Stimulated activated CD4-positive, alpha-beta T cell treated with anti-CD3 and anti-CD28 coated beads, Interleukin-12 subunit alpha, Interleukin-12 subunit beta, amount 100 ng/mL, for 4 hours (primary cell): ENCODE measurements around the gene PDE4D.
"Not testable (repeated sequence)": the region's sequence is repeated elsewhere in the genome, so short reads cannot be mapped to it uniquely, and the experiment has no call there.

Source experiments
- DNase-seq: peaks from one replicate; pipeline ENCODE4 v3.0.0-alpha.2; 2020

PDE4D gene

DNA sequence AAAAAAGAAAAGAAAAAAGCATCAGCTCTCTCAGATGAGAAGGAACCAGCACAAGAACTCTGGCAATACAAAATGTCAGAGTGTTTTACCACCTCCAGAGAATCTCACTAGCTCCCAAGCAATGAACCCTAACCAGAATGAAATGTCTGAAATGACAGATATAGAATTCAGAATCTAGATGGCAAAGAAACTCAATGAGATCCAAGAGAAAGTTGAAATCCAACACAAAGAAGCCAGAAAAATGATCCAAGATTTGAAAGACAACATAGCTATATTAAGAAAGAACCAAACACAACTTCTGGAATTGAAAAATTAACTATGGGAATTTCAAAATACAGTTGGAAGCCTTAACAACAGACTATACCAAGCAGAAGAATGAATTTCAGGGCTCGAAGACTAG, 396.3 kb downstream of the PDE4D start:
- no peak for DNase-seq

DNA sequence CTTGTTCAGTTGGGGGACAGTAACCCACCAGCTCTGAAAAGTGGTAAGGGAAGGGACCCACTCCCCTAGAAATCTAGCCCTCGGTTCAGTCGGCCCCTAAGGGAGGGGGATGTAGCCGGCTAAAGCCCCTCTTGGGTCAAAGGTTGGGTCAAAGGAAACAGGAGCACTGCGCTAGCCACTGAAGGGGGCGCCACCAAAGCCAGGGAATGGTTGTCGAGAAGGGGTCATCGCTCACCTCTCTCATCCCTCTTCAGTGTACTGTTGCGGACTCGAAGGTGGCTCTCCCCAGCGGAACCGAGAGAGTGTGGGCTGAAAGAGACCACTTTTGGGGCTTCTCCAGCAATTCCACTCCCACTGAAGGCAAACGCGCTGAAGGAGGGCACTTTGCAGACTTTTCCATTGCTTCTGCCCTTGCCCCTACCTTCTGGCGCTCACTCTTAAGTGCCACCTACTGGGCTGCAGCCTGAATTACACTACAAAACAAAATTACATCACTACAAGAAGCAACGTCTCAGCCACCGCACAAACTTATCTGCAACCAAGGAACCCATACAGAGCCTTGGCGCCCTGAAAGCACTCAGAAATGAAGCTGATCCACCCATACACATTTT, 396.9 kb downstream of the PDE4D start:
- DNase-seq = no peak

GRCh38 chr5:59491945-59492344, 401.6 kb downstream of the PDE4D start:
- no peak for DNase-seq

DNA sequence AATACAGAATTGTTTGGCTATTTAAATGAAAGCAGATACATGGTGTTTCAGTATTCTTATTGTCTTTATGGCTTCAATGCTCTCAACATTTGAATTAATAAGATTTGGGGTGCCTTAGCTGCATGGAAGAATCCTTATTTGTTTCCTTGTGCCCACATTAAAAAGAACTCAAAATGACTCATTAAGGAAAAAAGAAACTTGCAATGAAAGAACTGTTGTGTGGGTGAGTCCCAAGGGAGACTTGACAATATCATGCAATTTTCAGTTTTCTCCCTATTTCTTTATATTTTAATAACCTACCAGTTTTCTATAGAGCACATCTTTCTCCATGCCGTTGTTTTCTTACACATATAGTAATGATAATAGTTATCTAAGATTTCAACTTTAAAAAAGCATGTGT, 404.0 kb downstream of the PDE4D start:
- DNase-seq = no peak

DNA sequence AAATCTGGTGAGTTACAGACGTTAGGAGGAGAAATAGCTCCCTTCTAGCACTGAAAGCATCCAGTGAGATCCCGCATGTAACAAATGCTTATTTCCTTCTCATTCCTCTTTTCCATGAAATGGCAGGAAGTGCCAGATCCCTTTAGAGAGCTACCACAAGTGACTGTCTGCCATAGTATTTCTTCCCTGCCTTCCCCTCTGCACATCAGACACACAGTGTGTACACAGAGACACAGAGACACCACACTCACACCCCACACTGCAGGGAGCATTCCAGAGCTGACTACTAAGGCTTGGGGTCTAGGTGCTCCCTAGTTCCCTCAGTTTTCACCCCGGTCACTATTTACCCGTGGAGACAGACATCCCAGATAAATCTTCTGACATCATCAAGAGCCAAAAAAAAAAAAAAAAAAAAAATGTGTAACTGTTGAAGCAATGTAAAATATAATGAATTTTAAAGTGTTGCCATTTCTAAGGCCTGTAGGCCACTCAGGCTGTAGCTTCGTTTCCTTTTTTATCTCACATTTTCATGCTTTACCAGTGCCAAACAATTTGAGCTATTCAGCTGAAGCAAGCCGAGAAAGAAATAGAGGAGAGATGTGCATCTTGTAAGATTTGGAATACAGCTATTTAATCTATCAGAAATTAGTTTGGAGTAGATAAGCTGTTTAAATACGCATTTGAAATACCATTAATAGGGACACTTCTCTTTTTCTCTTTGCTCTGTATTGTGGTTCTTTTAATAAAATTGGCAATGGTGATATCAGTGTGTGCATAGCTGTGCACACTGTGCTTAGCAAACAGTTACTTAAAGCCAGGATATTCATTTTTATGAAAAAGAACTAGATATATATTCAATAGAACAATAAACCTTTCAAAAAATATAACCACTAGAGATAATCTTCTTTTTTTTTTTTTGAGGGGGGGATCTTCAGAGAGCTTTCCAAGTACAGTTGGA, 405.5 kb downstream of the PDE4D start:
- no peak for DNase-seq

- no peak for DNase-seq
Observed at GRCh38 chr5:59487068-59487686, 406.3 kb downstream of the PDE4D start.

- DNase-seq = no peak
Observed at GRCh38 chr5:59486508-59486907, 407.0 kb downstream of the PDE4D start.

GRCh38 chr5:59485629-59486439, 407.7 kb downstream of the PDE4D start:
- DNase-seq = no peak

DNA sequence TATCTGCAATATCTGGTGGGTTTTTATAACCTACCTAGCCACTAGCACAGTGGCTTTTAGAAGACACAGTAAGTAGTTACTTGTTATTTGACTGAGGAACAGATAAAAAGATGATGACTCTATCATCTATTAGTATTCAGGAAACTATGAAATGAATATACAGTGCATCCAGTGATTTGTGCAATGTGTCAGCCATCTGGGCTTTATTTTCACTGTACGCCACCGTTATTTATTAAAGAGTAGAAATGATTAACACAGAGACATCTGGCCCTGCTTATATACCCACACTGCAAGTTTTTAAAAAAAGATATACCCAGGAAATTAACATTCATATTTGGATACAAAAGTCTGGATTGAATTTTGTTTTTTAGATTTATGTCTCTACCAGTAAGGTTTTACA, 408.4 kb downstream of the PDE4D start:
- DNase-seq = no peak

DNA sequence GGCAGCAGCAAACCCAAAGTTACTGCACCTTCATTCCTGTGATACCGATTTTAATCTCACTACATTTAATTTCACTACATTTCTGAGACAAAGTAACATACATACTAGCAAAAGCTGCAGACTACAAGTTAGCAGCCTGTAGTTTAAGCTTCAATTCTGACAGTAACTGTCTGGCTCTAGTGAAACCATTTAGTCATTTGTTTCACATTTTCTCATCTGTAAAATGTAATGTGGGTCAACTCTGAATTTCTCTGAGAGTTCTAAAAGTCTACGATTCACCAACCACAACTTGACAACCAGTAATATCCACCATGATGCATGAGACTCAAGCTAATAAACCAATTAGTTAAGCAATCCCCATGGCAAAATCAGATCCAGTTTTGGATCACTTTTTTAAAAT, 408.9 kb downstream of the PDE4D start:
- no peak for DNase-seq

- DNase-seq = no peak
Observed at GRCh38 chr5:59483971-59484472, 409.5 kb downstream of the PDE4D start.

GRCh38 chr5:59479086-59479485, 414.4 kb downstream of the PDE4D start:
- DNase-seq = no peak

DNA sequence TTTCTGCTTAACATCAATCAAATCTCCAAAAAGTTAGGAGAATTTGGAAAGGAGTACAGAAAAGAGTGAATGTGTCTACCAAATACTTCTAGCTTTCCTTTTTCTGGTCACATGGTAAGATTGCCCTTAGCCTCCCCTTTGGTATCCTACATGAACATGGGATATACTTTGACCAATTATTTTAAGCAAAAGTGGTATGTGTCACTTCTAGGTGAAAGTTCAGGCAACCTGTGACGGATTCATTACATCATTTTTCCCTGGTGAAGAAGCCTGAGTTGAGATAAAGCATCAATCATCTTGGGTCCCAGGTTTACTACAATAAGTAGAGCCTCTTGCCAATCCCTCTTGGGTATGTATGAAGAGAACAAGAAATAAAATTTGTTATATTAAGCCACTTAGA, 419.2 kb downstream of the PDE4D start:
- DNase-seq = no peak

DNA sequence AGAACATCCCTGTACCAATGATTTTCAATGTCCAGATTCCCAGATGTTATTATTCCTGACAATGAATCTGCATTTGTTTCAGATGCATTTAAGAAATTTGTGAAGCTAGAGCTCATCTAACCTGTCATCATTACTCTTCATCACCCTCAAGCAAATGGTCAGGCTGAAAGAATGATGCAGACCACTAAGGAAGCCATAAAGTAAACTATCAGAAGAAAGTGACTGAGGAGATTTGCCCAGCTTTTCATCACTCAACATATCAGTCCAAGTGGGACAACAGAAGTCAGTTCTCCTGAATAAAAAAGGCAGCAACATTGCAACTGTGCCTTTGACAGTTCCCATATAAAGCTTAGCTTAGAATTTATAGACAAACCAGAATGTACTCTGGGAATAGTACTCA, 419.9 kb downstream of the PDE4D start:
- DNase-seq = no peak

GRCh38 chr5:59471463-59471862, 422.1 kb downstream of the PDE4D start:
- DNase-seq = no peak

DNA sequence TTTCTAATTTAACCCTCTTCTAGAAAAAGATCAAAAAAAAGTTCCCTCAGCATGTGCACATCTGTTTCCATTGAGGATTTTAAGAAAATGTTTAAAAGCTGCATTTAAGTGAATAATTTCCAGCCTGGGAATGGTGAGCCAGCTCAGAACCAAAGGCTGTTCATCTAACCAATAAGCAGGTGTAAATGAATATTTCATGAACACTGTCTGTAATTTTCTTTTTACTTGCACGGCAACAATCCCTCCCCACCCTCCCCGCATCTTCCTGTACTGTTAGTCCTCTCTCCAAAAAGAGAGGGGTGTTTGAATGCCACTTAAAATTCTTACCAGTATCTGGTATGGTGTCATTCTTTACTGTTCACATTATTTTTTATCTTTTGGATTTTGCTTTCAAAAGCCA, 425.6 kb downstream of the PDE4D start:
- no peak for DNase-seq

- DNase-seq = no peak
Observed at GRCh38 chr5:59466271-59466670, 427.3 kb downstream of the PDE4D start.

GRCh38 chr5:59464969-59465368, 428.6 kb downstream of the PDE4D start:
- DNase-seq = no peak

- DNase-seq = not testable (repeated sequence)
Observed at GRCh38 chr5:59463618-59464166, 429.8 kb downstream of the PDE4D start.

- no peak for DNase-seq
Observed at GRCh38 chr5:59462956-59463355, 430.6 kb downstream of the PDE4D start.

DNA sequence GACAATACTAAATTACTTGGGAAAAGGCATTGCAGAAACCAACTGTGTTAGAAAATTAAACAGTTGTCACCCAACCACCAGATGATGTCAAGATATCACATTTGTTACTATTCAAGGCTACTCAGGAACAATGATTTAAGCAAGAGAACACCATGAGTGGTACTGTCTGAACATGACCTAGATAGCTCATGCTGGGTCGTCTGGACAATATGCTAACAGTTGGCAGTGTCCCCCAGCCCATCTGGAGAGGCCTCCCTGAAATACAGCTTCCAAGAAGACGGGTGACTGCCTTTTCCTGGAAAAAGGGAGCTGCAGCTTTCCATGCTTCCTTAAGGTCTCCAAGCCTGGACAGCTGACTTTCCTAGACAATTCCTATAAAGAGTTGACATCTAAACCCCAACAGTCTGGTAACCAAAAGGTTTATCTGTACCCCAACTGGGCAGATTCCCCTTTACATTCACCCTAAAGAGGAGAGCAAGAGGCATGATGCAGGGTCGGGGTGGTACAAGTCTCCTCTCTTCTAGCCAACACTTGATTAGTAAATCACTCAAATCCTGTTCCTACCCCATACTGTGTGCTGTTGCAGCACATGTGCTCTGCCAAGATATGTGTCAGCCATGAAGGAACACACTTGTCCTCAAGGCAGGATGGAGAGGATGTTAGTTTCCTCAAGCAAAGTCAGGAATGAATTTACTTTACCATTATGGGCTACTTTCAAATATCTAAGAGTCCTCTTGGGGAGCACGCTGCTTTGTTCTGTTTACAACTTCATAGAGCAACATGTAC, 433.0 kb downstream of the PDE4D start:
- no peak for DNase-seq
